ENCODE results near the gene CLIC6. TPM values are rescaled to one million over a fixed set of nuclear protein-coding genes. Genes with fewer than 3 reads are reported as not detected.

The CLIC6 gene
- total RNA-seq, 4 donors from 2014 or later = 0.49 to 3.0 (median 1.1) TPM

GRCh38 chr21:34673006-34673405, 4.2 kb downstream of the CLIC6 start:
- in situ Hi-C loops (cut with MboI; ENCODE audit: low sequenced_read_pairs in 4 of 4) (no loop called here), intact Hi-C loops (cut with DNase I; ENCODE audit: low total_unique reads) (no loop called here)
- Histone ChIP-seq H3K27ac (no peak overlapping the region), H3K36me3 (no peaks in the 10 kb centered on the region), H3K9me3 (no peaks in the 10 kb centered on the region), H3K27me3 (peaks cover 50 to 60% (median 54%) of the 10 kb centered on the region in 3 donors), H3K4me1 (peaks cover 0 to 11% of the 10 kb centered on the region in 2 donors), H3K4me3 (no peak overlapping the region)
- DNase-seq (no peak), ATAC-seq (no peak)
- TF ChIP-seq CTCF (IDR thresholded peaks at IDR 0.05 in 4 of 5, conservative IDR thresholded peaks at IDR 0.05 in 1 of 5) = no peak
- no peak for TF ChIP-seq POLR2A (IDR thresholded peaks at IDR 0.05)

- no peaks in the 10 kb centered on the region for H3K36me3 ChIP-seq
- intact Hi-C loops (cut with DNase I; ENCODE audit: low total_unique reads) = no loop called here
- H3K4me3 ChIP-seq = no peak overlapping the region
- no peaks in the 10 kb centered on the region for H3K9me3 ChIP-seq
- in situ Hi-C loops (cut with MboI; ENCODE audit: low sequenced_read_pairs in 4 of 4) = no loop called here
- no peak for ATAC-seq
- H3K27me3 ChIP-seq = peaks cover 41 to 48% (median 43%) of the 10 kb centered on the region in 3 donors
- no peak overlapping the region for H3K27ac ChIP-seq
- DNase-seq = no peak
- TF ChIP-seq CTCF (IDR thresholded peaks at IDR 0.05 in 4 of 5, conservative IDR thresholded peaks at IDR 0.05 in 1 of 5) = no peak
- no peak for TF ChIP-seq POLR2A (IDR thresholded peaks at IDR 0.05)
- peaks cover 0 to 11% of the 10 kb centered on the region in 2 donors for H3K4me1 ChIP-seq
Observed at GRCh38 chr21:34674468-34674867, 5.7 kb downstream of the CLIC6 start.

DNA sequence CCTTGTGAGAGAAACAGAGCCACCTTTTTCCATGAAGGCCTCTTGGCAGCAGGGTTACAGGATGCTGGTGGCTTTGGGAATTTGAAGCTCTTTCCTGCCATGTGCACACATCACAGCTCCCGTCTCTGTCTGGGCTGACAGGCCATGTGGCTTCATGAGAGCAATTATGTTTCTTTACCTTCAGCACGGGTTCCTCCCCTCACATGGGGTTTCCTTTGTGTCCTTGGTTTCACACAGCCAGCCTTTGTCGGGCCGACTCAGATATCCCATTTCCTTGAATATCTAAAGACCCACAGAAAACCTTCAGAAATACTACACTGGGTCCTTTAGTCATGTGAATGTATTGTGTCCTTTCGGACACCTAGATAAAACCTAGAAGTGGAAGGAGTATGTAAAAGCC, 7.1 kb downstream of the CLIC6 start:
- in situ Hi-C loops (cut with MboI; ENCODE audit: low sequenced_read_pairs in 4 of 4) (loop anchor here in 1 of 4 donors (25.0 kb wide), 3 partner anchors 111 to 1261 kb away; no protein-coding TSS in a partner anchor), intact Hi-C loops (cut with DNase I; ENCODE audit: low total_unique reads) (no loop called here)
- ATAC-seq = no peak
- TF ChIP-seq POLR2A (IDR thresholded peaks at IDR 0.05) (no peak), CTCF (IDR thresholded peaks at IDR 0.05 in 4 of 5, conservative IDR thresholded peaks at IDR 0.05 in 1 of 5) (no peak)
- no peaks in the 10 kb centered on the region for H3K4me1 ChIP-seq
- H3K9me3 ChIP-seq = no peaks in the 10 kb centered on the region
- H3K4me3 ChIP-seq = no peak overlapping the region
- DNase-seq = no peak
- H3K36me3 ChIP-seq = no peaks in the 10 kb centered on the region
- H3K27ac ChIP-seq = no peak overlapping the region
- peaks cover 29 to 34% (median 31%) of the 10 kb centered on the region in 3 donors for H3K27me3 ChIP-seq

GRCh38 chr21:34679051-34679450, 10.3 kb downstream of the CLIC6 start:
- no peak for DNase-seq
- H3K36me3 ChIP-seq = no peaks in the 10 kb centered on the region
- intact Hi-C loops (cut with DNase I; ENCODE audit: low total_unique reads) = no loop called here
- peaks cover 0 to 4% (median 1%) of the 10 kb centered on the region in 3 donors for H3K27me3 ChIP-seq
- in situ Hi-C loops (cut with MboI; ENCODE audit: low sequenced_read_pairs in 4 of 4) = loop anchor here in 1 of 4 donors (25.0 kb wide), 3 partner anchors 108 to 1258 kb away; no protein-coding TSS in a partner anchor
- H3K9me3 ChIP-seq = peaks cover 0 to 12% (median 0%) of the 10 kb centered on the region in 3 donors
- H3K27ac ChIP-seq = no peak overlapping the region
- TF ChIP-seq CTCF (IDR thresholded peaks at IDR 0.05 in 4 of 5, conservative IDR thresholded peaks at IDR 0.05 in 1 of 5) (no peak), POLR2A (IDR thresholded peaks at IDR 0.05) (no peak)
- no peaks in the 10 kb centered on the region for H3K4me1 ChIP-seq
- no peak for ATAC-seq
- H3K4me3 ChIP-seq = no peak overlapping the region

All from gastrocnemius medialis (tissue), 4 donors.